NCI-H187 treated with DMSO at 0.1 percent for 48 hours (cell line): Measurements from ENCODE around the gene ZC3H18.

Experiments
- DNase-seq: peaks from one replicate; lab custom pipeline; 2025; lab: John Stamatoyannopoulos, UW

ZC3H18 gene

DNA sequence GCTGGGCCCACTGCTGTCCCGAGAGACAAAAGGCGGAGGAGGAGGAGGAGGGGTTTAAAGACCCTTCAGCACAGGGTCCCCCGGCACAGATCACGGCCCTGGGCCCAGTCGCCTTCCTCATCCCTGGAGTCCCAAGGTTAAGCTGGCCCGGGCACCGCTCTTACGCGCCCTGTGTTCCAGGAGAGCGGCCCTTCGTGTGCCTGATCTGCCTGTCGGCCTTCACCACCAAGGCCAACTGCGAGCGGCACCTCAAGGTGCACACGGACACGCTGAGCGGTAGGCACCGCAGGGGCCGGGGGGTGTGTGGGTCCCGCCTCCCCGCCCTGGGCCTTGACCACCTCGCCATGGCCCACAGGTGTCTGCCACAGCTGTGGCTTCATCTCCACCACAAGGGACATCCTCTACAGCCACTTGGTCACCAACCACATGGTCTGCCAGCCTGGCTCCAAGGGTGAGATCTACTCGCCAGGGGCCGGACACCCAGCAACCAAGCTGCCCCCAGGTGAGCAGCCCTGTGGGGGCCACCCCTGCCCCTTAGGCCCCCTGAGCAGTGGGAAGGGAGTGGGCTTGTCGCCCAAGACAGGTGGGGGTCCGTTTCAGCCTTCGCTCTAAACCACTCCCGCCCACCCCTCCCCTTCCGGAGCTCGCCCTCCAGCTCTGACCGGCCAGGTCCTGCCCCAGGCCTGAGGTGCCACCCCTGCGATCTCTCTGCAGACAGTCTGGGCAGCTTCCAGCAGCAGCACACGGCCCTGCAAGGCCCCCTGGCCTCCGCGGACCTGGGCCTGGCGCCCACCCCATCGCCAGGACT is 37.6 kb upstream of the ZC3H18 start:
- no peak for DNase-seq

DNA sequence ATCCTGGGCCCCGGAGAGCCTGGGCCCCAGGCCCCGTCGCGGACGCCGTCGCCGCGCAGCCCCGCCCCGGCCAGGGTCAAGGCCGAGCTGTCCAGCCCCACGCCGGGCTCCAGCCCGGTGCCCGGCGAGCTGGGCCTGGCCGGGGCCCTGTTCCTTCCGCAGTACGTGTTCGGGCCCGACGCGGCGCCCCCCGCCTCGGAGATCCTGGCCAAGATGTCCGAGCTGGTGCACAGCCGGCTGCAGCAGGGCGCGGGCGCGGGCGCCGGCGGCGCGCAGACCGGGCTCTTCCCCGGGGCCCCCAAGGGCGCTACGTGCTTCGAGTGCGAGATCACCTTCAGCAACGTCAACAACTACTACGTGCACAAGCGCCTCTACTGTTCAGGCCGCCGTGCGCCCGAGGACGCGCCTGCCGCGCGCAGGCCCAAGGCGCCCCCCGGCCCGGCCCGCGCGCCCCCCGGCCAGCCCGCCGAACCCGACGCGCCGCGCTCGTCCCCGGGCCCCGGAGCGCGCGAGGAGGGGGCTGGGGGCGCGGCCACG is 36.8 kb upstream of the ZC3H18 start:
- DNase-seq = no peak

DNA sequence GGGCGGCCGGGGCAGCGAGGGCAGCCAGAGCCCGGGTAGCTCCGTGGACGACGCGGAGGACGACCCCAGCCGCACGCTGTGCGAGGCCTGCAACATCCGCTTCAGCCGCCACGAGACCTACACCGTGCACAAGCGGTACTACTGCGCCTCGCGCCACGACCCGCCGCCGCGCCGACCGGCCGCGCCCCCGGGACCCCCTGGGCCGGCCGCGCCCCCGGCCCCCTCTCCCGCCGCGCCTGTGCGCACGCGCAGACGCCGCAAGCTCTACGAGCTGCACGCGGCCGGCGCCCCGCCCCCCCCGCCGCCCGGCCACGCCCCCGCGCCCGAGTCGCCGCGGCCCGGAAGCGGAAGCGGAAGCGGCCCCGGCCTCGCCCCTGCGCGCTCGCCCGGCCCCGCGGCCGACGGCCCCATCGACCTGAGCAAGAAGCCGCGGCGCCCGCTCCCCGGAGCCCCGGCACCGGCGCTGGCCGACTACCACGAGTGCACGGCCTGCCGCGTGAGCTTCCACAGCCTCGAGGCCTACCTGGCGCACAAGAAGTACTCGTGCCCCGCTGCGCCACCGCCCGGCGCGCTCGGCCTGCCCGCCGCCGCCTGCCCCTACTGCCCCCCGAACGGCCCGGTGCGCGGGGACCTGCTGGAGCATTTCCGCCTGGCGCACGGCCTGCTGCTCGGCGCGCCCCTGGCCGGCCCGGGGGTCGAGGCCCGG is 36.1 kb upstream of the ZC3H18 start:
- no peak for DNase-seq

DNA sequence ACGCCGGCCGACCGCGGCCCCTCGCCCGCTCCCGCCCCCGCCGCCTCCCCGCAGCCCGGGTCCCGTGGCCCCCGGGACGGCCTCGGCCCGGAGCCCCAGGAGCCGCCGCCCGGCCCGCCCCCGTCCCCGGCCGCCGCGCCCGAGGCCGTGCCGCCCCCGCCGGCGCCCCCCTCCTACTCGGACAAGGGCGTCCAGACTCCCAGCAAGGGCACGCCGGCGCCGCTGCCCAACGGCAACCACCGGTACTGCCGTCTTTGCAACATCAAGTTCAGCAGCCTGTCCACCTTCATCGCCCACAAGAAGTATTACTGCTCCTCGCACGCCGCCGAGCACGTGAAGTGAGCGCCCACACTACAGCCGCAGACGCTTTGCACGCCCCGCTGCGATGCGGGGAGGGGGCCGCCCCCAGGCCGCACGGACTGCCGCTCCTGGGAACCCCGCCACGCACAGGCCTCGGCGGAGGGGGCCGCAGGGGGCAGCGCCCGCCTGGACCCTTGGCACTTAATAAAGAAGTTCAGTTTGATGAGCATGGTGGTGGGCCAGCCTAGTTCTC is 35.5 kb upstream of the ZC3H18 start:
- DNase-seq = no peak

DNA sequence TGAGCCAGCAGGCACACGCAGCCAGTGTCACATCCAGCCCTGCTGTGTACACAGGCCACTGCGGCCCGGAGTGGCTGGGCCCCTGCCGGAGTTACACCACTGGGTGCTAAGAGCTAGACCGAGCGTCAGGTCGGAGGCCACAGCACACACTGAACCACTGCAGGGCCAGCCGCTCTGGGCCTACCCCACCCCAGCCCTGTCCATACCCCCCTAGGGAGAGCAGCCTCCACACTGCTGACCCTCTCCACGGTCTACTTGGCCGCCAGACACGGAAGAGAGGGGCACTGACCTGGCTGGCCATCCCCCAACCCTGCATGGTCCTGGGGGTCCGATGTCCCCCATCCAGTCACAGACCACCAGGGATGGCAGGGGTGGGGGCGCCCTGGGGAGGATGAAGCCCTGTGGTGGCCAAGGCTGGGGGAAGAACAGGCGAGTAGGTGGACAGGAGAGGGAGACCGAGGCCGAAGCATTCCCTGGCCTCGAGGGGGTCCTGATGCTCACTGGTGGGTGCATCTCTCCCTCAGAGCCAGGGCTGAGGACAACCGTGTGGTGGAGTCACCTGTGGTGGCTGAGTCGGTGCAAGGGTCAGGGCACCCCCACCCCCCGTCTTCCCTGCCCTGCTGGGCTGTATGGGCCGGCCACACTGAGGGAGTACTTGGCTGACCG is 34.9 kb upstream of the ZC3H18 start:
- no peak for DNase-seq

DNA sequence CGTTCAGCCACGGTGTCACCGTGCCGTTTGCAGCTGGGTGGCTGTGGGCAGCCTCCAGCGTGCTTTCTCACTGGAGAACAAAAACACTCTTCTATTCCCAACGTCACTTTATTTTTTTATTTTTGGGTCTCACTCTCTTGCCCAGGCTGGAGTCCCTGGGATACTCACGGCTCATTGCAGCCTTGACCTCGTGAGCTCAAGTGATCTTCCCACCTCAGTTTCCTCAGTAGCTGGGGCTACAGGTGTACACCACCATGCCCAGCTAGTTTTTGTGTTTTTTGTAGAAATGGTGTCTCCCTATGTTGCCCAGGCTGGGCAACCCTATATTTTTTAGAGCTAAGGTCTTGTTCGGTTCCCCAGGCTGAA is 34.4 kb upstream of the ZC3H18 start:
- DNase-seq = no peak

DNA sequence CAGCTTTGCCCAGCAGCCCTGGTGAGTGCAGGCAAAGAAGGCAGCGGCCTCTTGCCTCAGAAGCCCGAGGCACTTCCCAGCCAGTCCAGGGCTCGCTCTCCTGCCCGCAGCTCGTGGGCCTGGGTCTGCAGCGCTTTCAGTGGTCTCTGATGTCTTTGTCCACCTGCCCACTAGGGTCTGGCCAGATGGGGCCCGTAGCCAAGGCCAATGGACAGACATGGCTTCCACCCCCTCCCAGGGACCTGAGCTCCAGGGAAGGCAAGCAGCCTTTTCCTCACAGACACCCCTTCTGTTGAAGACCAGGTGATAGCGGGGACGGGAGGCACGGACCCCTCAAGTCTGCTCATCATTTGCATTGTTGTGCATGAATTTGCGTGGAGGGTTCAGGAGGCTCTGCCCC is 33.7 kb upstream of the ZC3H18 start:
- no peak for DNase-seq

DNA sequence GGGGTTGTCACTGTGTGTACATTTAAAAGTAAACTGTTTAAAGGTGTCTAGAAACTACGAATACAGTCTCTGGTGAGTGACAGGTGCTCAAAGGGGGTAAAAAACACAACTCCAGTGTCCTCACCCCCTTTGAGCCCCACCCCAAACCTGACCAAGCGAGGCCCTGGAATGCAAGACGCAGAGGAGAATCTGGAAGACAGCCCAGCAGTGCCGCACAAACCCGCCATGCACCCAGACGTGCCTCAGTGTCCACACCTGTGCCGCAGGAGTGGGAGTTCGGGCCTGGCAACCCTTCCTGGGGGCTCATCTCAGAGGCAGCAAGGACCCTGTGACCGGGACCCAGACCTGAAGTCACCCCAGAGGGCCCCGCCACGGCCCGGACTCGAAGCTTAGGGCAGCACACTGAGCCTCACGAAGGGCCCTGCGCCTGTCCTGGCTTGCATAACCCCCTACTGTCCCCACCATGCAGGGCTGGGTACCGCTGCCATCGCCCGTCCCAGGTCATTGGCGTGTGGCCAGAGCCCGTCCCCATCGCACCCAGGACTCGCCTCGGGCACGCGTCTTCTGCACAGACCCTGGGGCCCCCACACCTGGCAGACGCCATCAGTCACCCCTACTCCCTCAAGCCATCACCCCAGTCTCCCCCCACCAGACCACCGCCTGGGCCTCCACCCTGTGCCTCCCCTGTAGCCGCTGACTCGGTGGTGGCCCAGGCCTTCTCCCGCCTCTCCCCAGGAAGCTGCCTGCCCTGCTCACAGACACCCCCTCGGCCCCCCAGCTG is 33.0 kb upstream of the ZC3H18 start:
- DNase-seq = no peak

DNA sequence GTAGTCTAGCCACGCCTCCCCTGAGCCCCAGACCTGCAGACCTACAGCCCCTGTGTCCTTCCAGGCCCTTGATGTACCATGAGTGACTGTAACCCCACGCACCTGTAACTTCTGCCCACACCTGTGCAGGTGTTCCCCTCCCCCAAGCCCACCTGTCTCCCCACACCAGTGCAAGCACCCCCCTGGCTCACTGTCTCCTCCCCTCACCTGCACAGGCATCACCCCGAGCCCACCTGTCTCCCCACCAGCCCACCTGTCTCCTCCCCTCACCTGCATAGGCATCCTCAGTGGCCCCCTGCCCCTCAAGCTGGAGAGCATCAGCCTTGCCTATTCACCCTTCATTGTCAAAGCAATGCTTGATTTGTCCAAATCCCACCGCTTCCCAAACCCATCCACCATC is 32.3 kb upstream of the ZC3H18 start:
- no peak for DNase-seq

DNA sequence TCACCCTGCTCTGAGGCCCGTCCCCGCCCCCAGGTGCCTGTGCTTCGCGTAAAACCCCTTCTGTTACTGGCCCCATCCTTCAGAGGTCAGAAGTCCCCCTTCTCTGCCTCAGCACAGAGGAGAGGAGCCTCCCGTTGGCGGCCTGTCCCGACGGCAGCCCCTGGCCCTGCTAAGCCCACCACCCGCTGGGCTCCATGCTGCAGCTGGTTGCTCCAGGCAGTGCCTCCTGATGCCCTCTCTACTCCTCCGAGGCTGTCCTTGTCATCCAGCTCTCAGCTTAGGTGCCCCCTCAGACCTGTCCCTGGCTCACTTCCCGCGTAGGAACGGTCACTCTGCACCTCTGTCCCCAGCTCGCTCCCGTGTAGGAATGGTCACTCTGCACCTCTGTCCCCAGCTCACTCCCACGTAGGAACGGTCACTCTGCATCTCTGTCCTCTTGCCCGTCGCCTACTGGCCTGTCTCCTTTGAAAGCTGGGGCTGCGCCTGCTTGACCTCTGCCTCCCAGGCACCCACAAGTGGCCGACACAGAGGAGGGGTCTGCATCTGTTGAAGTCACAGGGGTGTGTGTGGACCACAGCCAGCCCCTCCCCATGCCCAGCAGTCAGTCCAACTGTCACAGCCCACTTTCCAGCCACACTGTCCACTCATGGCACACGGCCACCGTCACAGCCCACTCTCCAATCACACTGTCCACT is 31.7 kb upstream of the ZC3H18 start:
- no peak for DNase-seq

DNA sequence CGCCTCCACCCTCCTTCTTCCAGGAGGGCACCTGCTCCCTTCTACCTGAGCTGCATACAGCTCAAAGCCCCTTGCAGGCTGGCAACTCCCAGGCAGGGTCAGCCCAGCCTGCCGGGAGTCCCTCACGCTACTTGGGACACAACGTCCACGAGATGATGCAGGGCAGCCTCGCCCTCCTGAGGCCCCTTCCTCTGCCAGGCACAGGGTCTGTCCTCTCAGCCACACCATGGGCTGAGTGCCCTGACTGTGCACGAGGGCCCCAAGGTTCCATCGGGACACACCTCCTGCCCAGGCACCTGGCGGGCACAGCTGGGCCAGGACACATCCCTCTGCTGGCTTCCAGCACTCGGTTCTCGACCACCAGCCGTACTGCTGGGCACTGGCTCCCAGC is 30.9 kb upstream of the ZC3H18 start:
- DNase-seq = no peak

DNA sequence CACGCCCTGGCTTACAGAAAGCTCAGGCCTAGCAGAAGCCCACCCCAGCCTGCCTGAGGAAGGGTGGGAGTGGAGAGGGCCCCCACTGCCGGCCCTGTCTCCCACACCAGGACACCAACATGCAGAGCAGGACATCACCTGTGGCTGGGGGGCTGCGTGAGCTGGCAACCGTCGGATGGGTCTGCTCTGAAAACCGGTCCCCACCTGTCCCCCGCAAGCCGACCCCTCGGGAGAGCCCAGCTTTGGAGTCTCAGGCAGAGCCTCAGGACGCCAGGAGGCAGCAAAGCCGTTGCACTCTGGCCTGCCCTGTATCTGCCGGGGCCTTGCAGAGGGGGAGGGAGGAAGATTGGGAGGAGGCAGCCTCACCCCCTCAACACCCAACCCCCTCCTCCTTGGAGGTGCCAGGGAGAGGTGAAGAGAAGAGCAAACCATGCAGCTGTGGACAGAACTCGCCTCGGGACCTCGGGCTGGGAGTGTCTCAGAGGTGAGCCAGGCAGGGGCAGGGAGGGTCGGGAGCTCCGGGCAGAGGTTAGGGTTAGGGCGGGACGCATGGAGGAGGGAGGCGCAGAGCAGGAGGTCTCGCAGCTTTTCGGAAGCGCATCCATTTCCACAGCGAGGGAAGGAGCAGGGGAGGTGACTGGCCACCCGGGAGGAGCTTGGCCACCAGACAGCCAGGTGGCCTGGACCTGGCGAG is 30.4 kb upstream of the ZC3H18 start:
- no peak for DNase-seq

DNA sequence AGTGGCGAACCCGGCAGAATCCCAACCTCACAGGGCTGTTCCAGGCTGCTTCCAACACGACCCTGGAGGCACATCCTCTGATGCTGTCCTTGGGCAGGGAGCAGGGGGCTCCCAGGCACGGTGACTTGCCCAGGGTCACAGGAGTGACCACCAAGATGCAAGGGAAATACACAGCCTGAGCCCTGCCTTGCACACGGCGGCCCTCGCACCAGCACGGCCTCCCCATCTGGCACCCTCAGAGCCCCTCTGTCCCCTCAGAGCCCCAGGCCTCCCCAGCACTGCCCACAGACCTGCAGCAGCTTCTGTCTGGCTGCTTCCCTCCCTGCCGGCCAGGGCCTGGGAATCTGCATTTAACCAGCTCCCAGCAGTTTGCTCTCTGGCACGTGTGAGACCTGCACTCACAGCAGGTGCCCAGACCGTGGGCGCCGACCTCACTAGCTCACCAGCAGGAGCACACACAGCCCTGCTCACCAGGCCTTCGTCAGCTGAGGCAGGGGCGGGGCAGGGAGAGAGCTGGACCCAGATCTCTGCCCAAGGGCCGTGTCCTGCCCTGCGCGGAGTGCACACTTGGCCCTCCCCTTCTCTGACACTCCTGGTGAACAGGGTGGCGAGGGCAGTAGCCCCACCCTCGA is 29.7 kb upstream of the ZC3H18 start:
- DNase-seq = no peak

DNA sequence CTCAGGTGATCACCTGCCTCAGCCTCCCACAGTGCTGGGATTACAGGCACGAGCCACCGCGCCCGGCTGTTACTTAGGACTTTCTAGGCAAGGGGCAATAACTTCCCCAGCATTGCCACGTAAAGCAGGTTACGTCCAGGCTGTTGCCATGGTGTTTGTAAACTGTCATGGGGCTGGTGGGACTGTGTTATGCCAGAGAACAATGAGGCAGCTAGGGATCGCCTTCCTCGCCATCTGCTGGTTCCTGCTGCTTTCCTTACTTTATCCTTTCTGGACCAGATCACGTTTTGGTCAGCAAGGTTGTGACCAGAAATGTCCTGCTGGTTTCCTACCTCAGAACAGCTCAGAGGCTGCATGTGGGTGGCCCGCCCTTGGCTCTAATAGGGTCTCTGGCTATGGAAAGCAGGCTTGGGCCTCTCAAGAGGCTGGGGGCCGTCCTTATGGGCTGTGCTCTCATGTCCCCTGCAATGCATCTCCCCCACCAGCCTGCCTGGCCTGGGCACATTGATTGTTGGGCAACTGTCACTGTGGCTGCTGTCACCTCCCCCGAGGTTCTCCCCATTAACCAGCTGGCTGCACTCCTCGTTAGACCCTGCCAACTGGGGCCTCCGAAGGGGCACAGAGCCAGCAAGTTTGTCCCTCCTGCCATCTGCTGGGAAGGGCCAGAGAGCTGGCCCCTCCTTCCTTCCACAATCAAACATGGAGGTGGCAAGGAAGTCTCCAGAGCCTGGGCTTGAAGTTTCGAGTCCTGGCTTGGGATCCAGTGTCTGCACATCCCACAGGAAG is 28.2 kb upstream of the ZC3H18 start:
- no peak for DNase-seq

DNA sequence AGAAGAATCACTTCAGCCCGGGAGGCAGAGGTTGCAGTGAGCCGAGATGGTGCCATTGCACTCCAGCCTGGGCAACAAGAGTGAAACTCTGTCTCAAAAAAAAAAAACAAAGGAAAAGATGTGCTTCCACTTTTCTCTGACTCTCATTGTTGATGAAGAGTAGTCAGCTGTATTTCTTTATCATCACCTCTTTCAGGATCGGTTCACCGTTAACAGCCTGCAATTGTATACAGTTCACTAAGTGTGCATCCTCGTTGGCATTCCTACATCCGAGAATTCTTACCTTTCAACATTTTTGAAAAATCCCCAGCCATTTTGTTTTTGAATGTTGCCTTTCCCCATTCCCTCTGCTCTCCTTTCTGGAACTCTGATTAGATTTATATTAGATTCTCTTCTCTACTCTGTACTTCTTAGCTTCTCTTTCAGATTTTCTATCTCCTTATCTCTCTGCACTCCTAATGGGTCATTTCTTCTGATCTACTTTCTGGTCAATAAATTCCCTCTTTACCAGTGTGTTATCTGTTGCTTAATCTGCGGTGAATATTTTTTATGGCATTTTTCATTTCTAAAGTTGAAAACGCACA is 26.9 kb upstream of the ZC3H18 start:
- no peak for DNase-seq

DNA sequence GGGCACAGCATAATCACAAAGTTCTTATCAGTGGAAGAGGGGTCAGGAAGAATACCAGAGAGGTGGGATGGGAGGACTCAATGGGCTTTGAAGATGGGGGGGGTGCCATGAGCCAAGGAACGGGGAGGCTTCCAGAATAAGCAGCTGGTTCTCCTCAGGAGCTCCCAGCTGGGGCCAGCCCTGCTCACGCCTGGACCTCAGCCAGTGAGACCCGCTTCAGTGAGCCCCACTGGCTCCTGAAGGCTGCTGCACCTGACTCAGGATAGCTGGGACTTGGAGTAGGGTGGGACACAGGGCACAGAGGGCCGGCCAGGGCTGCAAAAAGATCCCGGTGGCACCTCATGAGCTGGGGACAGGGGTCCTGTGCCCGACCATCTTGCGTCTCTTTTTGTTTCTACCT is 24.4 kb upstream of the ZC3H18 start:
- DNase-seq = no peak

DNA sequence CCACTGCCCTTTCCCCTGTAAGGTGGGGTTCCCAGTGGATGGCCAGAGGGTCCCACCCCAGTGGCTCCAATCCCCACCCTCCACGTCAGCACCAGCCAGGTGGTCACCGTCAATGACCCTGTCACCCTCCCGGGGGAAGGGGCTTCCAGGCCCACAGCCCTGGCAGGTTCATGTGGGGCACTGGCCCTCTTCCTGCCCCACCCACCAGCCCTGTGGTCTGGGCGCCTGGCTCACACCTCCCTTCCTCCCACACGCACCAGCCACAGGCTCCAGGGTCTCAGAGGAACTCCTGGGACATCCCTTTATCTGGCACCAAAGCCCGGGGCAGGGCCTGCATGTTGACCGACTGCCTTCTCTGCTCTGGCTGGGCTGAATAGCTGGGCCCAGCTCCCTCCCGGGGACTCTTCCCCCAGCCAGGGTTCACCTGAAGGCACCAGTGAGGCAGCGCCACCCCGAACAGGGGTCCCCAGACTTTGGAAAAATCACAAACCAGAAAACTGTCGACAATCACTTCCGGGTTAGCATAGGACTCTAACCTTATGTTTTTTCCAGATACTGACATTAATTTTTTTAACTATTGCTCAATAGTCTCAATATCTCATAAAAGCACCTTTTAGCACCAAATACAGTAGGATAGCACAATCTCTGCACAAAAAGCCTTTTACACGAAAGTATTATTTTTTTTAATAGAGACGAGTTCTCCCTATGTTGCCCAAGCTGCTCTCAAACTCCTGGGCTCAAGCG is 21.9 kb upstream of the ZC3H18 start:
- no peak for DNase-seq

DNA sequence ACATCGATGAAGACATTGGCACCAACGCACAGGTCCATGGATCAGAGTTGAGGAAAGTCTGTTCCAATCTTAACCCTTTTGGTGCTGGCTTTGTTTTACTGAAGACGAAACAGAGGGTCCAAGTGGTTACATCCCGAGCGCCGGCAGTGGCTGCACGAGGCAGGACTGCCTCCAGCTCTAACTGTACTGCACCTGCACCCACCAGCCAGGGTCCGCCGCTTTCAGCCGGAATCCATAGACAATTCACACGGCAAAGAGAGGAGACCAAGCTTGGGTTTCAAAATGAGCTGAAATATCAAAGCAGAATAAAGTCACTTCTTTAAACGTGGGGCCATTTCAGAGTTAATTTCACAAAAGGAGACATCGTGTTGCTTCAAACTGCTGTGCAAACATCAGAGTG is 21.2 kb upstream of the ZC3H18 start:
- no peak for DNase-seq
